ENCODE data around the gene MYPN.

MYPN gene

DNA sequence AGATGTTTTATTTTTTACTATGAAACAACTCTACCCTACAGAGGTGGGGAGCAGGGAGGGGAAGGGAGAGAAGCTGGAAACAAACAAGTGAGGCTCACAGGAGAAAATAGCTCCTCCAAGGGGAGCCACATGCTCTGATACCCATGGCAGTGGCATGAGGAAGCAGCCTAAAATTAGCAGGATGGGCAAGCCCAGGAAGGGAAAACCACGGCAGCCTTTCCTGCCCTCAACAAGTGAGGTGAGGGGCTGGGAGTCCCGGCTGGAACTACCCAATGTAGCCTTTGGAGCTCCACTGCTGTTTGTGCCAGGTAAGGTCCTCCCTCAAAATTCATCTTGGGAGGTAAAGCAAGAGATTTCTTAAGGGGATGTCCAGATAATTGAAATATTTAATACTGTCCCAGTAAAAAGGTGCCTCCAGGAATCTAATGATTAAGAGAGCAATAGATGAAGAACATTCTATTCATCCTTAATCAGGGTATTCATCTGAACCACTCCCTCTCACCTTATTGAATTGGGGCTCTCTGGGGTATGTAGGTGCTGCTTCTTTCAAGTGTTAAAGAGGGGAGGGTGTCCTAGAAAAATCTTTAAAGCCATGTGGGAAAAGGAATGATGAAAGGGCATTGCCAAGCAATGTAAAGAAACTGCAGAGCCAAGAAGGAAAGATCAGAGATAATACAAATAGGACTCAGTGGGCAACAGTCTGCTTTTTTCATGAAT is 21.4 kb upstream of the MYPN start:
- no peak for FAIRE-seq
- no peak for DNase-seq (ENCODE audit: insufficient read length, low spot score)
- TF ChIP-seq SPI1 (IDR thresholded peaks at IDR 0.05; ENCODE audit: low read depth, low read length) = no peak
- TF ChIP-seq POLR2A (IDR thresholded peaks at IDR 0.05; ENCODE audit: low read depth, low read length) = no peak
- TF ChIP-seq POLR2AphosphoS5 (IDR thresholded peaks at IDR 0.05; ENCODE audit: low read depth, low read length) = no peak

DNA sequence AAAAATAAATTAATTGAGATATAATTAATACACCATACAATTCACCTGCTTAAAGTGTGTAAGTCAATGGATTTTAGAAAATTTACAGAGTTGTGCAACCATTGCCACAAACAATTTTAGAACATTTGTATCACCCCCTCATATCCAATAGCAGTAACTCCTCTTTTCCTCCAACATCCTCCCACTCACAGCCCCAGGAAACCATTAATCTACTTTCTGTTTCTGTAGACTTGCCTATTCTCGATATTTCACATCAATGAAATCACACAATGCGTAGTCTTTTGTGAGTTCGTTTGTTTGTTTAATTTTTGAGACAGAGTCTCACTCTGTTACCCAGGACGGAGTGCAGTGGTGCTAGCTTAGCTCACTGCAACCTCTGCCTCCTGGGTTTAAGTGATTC is 20.5 kb upstream of the MYPN start:
- FAIRE-seq (peak; percentile 57), DNase-seq (ENCODE audit: insufficient read length, low spot score) (no peak)
- TF ChIP-seq TAF1 (IDR thresholded peaks at IDR 0.05; ENCODE audit: low read depth, low read length) = no peak
- TF ChIP-seq PAX5 (IDR thresholded peaks at IDR 0.05; ENCODE audit: insufficient read depth, low read length, severe bottlenecking) = no peak
- TF ChIP-seq POU2F2 (IDR thresholded peaks at IDR 0.05; ENCODE audit: low read depth, low read length) = no peak
- TF ChIP-seq SPI1 (IDR thresholded peaks at IDR 0.05; ENCODE audit: low read depth, low read length) = no peak
- TF ChIP-seq POLR2AphosphoS5 (IDR thresholded peaks at IDR 0.05; ENCODE audit: low read depth, low read length) = no peak
- TF ChIP-seq POLR2A (IDR thresholded peaks at IDR 0.05; ENCODE audit: low read depth, low read length) = no peak

DNA sequence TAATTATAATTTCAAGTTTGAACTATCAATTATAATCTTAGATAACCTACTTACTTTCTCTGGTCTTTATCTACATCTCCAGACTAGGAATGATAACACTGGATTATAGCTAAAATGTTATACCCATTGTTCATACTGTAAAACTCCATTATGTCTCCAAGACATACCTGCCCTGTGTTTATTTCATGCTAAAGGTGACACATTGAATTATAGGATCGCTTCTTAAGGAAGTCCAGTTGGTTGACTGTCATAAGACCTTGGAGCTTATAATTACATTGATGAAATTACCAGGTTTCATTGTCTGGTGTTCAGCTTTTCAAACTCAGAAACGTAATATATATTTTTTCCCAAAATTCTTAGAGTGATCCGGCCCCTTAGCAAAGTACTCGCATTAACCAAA is 18.7 kb upstream of the MYPN start:
- no peak for TF ChIP-seq POU2F2 (IDR thresholded peaks at IDR 0.05; ENCODE audit: low read depth, low read length)
- no peak for TF ChIP-seq POLR2AphosphoS5 (IDR thresholded peaks at IDR 0.05; ENCODE audit: low read depth, low read length)
- no peak for TF ChIP-seq TAF1 (IDR thresholded peaks at IDR 0.05; ENCODE audit: low read depth, low read length)
- TF ChIP-seq PAX5 (IDR thresholded peaks at IDR 0.05; ENCODE audit: insufficient read depth, low read length, severe bottlenecking) = no peak
- no peak for TF ChIP-seq POLR2A (IDR thresholded peaks at IDR 0.05; ENCODE audit: low read depth, low read length)
- no peak for TF ChIP-seq SPI1 (IDR thresholded peaks at IDR 0.05; ENCODE audit: low read depth, low read length)
- FAIRE-seq = no peak
- no peak for DNase-seq (ENCODE audit: insufficient read length, low spot score)

GRCh38 chr10:68092512-68092911 is 16.8 kb upstream of the MYPN start:
- FAIRE-seq = no peak
- TF ChIP-seq PAX5 (IDR thresholded peaks at IDR 0.05; ENCODE audit: insufficient read depth, low read length, severe bottlenecking) (no peak), POLR2A (IDR thresholded peaks at IDR 0.05; ENCODE audit: low read depth, low read length) (no peak), POLR2AphosphoS5 (IDR thresholded peaks at IDR 0.05; ENCODE audit: low read depth, low read length) (no peak), SPI1 (IDR thresholded peaks at IDR 0.05; ENCODE audit: low read depth, low read length) (no peak), TAF1 (IDR thresholded peaks at IDR 0.05; ENCODE audit: low read depth, low read length) (no peak), POU2F2 (IDR thresholded peaks at IDR 0.05; ENCODE audit: low read depth, low read length) (no peak)
- DNase-seq (ENCODE audit: insufficient read length, low spot score) = no peak

- DNase-seq (ENCODE audit: insufficient read length, low spot score) (no peak), FAIRE-seq (no peak)
- TF ChIP-seq POU2F2 (IDR thresholded peaks at IDR 0.05; ENCODE audit: low read depth, low read length) (no peak), POLR2A (IDR thresholded peaks at IDR 0.05; ENCODE audit: low read depth, low read length) (no peak), TAF1 (IDR thresholded peaks at IDR 0.05; ENCODE audit: low read depth, low read length) (no peak), PAX5 (IDR thresholded peaks at IDR 0.05; ENCODE audit: insufficient read depth, low read length, severe bottlenecking) (no peak), SPI1 (IDR thresholded peaks at IDR 0.05; ENCODE audit: low read depth, low read length) (no peak), POLR2AphosphoS5 (IDR thresholded peaks at IDR 0.05; ENCODE audit: low read depth, low read length) (no peak)
Measured at GRCh38 chr10:68095153-68095552, 14.1 kb upstream of the MYPN start.

GRCh38 chr10:68096913-68097516 is 12.3 kb upstream of the MYPN start:
- TF ChIP-seq PAX5 (IDR thresholded peaks at IDR 0.05; ENCODE audit: insufficient read depth, low read length, severe bottlenecking) (no peak), POLR2A (IDR thresholded peaks at IDR 0.05; ENCODE audit: low read depth, low read length) (no peak), TAF1 (IDR thresholded peaks at IDR 0.05; ENCODE audit: low read depth, low read length) (no peak), POLR2AphosphoS5 (IDR thresholded peaks at IDR 0.05; ENCODE audit: low read depth, low read length) (no peak), POU2F2 (IDR thresholded peaks at IDR 0.05; ENCODE audit: low read depth, low read length) (no peak), SPI1 (IDR thresholded peaks at IDR 0.05; ENCODE audit: low read depth, low read length) (no peak)
- DNase-seq (ENCODE audit: insufficient read length, low spot score) (no peak), FAIRE-seq (no peak)

DNA sequence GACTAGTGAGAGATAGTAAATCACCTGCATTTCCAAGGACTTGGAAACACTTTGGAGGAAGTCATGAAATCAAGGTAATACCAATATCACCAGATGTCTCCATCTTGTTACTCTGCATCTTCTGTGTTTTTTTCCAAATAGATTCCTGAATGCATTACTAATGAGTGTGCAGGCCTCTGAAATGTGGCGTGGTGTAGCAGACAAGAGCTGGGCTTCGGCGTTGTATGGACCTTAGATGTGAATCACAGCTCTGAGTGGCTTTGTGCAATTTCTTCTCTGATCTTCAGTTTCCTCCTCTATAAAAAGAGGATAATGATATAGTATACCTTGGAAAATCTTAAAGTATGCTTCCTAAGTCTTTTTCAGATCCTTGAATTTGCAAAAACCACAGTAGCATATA is 9.6 kb upstream of the MYPN start:
- no peak for TF ChIP-seq TAF1 (IDR thresholded peaks at IDR 0.05; ENCODE audit: low read depth, low read length)
- no peak for TF ChIP-seq SPI1 (IDR thresholded peaks at IDR 0.05; ENCODE audit: low read depth, low read length)
- TF ChIP-seq POU2F2 (IDR thresholded peaks at IDR 0.05; ENCODE audit: low read depth, low read length) = no peak
- TF ChIP-seq POLR2A (IDR thresholded peaks at IDR 0.05; ENCODE audit: low read depth, low read length) = no peak
- TF ChIP-seq PAX5 (IDR thresholded peaks at IDR 0.05; ENCODE audit: insufficient read depth, low read length, severe bottlenecking) = no peak
- no peak for TF ChIP-seq POLR2AphosphoS5 (IDR thresholded peaks at IDR 0.05; ENCODE audit: low read depth, low read length)
- DNase-seq (ENCODE audit: insufficient read length, low spot score) (no peak), FAIRE-seq (no peak)

- no peak for DNase-seq (ENCODE audit: insufficient read length, low spot score)
- no peak for TF ChIP-seq PAX5 (IDR thresholded peaks at IDR 0.05; ENCODE audit: insufficient read depth, low read length, severe bottlenecking)
- FAIRE-seq = no peak
Measured at GRCh38 chr10:68101066-68101465, 8.2 kb upstream of the MYPN start.

- DNase-seq (ENCODE audit: insufficient read length, low spot score) (no peak), FAIRE-seq (no peak)
- TF ChIP-seq TAF1 (IDR thresholded peaks at IDR 0.05; ENCODE audit: low read depth, low read length) (no peak), POLR2A (IDR thresholded peaks at IDR 0.05; ENCODE audit: low read depth, low read length) (no peak), POU2F2 (IDR thresholded peaks at IDR 0.05; ENCODE audit: low read depth, low read length) (no peak), SPI1 (IDR thresholded peaks at IDR 0.05; ENCODE audit: low read depth, low read length) (no peak), PAX5 (IDR thresholded peaks at IDR 0.05; ENCODE audit: insufficient read depth, low read length, severe bottlenecking) (no peak), POLR2AphosphoS5 (IDR thresholded peaks at IDR 0.05; ENCODE audit: low read depth, low read length) (no peak)
Measured at GRCh38 chr10:68103261-68103878, 5.9 kb upstream of the MYPN start.

Data from GM12891 (cell line).